HG02884 (cell line): ENCODE measurements around the gene ASB2.
A peak's percentile ranks its signal among the peaks of the same experiment; 100 is the strongest.

Experiments used
- ATAC-seq: cut with Tn5 transposase; IDR thresholded peaks from one replicate; pipeline ENCODE4 v1.9.1; 2021; ENCODE audit warnings: mild to moderate bottlenecking, moderate library complexity; ENCODE audit not compliant: unreplicated experiment

The ASB2 gene

GRCh38 chr14:94001501-94002396 lies 25.4 kb upstream of the ASB2 start:
- peak; percentile 49 for ATAC-seq

DNA sequence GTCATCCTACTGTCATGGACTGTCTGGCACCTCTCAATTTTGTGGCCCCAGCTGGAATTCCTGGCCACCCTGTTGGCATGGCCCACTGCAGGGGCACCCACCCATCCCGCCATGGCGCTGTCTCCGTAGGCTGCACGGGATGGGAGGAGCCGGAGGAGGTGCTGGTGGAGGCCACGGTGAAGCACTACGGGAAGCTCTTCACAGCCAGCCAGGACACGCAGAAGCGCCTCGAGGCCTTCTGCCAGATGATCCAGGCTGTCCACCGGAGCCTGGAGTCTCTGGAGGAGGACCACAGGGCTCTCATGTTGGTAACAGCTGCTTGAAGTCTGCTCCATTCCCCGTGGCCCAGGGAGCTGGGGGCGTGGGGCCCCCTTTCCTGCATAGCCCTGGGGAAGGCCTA lies 24.6 kb upstream of the ASB2 start:
- ATAC-seq = no peak

GRCh38 chr14:94000267-94000666 lies 23.9 kb upstream of the ASB2 start:
- no peak for ATAC-seq

DNA sequence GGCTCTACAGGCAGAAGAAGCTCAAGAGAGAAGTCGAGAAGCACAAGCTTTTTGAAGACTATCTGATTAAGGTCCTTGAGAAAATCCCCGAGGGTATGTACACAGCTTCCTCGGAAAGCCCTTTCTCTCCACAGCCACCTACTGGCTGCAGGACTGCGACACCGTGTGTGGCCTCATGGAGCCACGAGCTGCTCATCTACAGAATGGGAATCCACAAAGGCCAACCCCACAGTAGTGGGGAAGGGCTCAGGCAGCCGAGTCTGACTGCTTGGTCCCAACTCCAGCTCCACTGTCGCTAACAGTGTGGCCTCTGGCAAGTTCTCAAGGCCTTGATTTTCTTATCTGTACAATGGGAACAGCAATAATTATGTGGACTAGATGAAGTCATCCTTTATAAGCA lies 23.2 kb upstream of the ASB2 start:
- no peak for ATAC-seq

GRCh38 chr14:93998871-93999403 lies 22.6 kb upstream of the ASB2 start:
- no peak for ATAC-seq

DNA sequence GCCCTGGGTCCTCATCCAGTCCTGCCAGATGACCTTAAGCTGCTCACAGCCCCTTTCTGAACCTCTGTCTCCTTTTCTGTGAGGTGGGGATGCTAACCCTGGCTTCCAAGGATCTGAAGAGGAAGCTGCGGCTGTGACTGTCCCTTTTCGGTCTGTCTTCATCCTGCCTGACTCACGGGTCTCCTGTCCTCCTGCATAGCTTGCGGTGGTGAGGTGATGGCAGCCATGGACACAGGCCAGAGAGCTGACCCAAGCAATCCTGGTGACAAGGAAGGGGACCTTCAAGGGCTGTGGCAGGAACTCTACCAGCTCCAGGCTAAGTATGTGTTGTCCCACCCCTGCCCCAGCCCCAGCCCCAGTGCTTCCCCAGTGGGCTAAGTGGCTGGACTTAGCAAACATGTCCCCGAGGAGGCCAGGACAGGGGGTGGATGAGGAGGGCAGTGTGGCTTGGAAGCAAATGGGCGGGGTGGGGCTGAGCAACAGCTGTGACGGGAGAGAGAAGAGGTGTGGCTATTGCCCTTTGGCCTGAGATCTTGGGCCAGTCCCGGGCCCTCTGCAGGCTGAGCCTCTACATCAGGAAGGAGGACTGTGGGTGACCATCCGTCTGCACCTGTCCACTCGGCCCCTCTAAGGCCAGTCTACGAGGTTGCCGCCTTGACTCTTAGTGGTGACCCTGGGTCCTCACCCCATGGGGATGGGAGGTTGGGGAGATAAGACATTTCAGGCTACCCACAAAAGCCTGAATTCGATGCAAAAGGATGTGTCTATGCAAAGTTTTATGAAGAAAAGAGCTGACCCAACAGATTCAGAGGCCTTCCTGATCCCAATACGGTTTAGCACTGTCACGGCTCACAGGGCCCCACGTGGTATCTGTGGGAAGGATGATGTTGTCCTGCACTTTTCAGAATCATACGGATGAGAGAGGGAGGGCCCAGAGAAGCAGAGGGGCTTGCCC lies 21.8 kb upstream of the ASB2 start:
- no peak for ATAC-seq

DNA sequence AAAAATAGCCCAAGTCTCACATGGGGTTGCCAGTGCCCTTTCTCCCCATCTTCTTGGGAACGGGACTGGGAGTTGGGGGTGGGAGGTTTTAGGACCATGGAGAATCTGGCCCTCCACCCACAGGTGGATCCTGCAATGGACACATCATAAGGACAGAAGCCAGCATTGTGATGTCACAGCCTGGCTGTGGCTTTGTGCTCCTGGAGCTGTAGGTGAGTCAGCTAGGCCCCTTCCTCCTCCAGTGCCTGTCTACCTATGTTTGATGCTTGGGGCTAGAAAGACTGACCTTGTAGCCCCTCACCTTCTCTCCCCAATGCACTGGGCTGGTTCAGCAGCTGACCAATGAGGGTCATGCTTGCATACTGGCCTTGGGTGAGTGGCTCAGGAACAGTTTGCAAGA lies 20.7 kb upstream of the ASB2 start, which contains the start of gene CCDC197:
TSS of gene CCDC197 (plus strand) at position 220 of the 400 bp plus-strand sequence. CDS start 831 bp downstream, outside the sequence.
- ATAC-seq = no peak

- no peak for ATAC-seq
Measured at GRCh38 chr14:93996130-93996695, 19.8 kb upstream of the ASB2 start.

GRCh38 chr14:93994919-93995682 lies 18.7 kb upstream of the ASB2 start:
- no peak for ATAC-seq

DNA sequence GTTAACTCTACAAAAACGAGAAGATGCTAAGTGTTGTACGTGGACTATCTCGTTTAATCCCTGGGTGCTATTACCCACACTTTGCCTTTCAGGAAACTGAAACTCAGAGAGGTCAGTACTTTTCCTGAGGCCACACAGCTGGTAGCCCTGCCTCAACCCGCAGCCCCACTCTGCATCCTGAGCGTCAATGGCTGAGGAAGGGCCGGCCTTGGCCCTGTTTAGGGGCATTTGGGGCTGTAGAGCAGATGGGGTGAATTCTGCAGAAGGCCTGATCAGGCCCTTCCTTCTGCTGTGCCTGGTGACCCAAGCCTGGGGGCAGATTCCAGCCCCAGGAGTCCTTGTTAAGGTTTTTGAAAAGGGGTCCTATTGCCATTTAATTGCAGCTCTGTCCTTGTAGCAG lies 17.0 kb upstream of the ASB2 start:
- no peak for ATAC-seq

- no peak for ATAC-seq
Measured at GRCh38 chr14:93991649-93992048, 15.3 kb upstream of the ASB2 start.

GRCh38 chr14:93991212-93991611 lies 14.8 kb upstream of the ASB2 start:
- no peak for ATAC-seq

GRCh38 chr14:93989939-93990338 lies 13.6 kb upstream of the ASB2 start:
- no peak for ATAC-seq

GRCh38 chr14:93987815-93988476 lies 11.6 kb upstream of the ASB2 start:
- no peak for ATAC-seq

GRCh38 chr14:93987376-93987775 lies 11.0 kb upstream of the ASB2 start:
- no peak for ATAC-seq

DNA sequence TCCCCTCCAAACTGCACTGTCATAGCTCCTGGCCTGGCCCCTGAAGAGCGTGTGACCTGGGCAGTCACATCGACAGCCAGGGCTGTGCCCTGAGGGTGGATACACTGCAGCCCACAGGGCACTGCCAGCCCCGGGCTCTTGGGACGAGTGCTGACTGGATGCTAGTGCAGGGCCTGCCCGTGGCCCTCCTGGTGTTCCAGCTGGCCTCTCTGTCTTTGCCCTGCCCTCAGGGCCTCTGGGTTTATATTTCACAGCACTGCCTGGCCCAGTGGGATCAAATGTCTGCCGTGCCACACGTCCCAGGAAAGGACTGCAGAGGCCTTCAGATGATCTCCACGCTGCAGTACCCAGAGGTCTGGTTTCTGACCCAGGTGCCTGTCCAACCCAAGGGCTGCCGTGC lies 10.6 kb upstream of the ASB2 start:
- no peak for ATAC-seq

DNA sequence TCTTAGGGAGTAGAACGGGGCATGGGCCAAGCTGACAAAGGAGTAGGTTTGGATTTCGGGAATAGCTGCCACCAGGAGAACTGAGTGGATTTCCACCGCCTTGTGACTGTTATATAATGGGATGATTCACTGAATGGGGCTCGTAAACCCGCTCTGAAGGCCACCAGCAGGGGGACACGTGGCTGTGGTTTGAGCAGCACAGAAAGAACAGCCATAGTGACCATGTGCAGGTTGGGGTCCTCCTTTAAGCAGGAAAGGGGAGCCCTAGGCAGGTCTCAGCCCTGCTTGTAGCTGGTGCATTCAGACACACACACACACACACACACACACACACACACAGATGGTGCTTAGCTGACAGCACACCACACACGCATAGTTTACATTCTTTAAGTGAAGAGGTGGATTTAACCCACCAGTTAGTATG lies 8.6 kb upstream of the ASB2 start:
- ATAC-seq = no peak

GRCh38 chr14:93984070-93984469 lies 7.7 kb upstream of the ASB2 start:
- no peak for ATAC-seq

DNA sequence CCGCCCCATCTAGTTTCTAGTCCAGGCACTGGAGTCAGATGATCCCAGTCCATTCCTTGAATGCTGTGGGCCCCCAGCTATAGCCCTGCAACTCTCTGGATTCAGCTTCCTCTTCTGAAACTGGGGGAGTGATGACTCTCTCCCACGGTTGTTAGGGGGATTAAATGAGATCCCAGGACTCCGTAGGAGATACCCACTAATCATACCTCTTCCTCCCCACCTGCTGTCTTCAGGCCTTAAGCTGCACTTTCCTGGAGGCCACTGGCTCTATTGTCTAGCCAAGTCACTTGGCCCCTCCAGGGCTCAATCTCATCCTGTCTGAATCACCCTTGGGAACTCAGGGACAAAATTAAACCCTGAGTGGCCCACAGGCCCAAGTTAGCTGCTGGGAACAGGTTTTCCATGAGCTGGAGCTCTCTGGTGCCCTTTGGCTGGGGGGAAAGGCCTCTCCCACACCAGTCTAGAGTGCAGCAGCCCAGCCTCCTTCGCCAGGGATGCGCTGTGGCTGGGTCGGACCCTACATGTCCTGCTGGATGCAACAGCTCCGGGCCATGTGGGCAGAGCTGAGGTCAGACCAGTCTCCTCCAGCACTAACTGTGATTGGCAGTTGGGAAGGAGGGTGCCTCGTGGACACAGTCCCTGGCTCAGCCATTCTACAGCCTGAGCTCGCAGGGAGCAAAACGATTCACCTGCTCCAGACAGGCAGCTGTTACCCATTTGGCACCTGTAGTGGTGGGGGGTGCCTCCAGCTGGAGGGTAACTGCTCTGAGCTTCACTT lies 6.0 kb upstream of the ASB2 start:
- ATAC-seq = no peak
